ENCODE data around the gene CORO1A.

Gene CORO1A

GRCh38 chr16:30184096-30184890, 891 bp downstream of the CORO1A start:
- peak; percentile 6 for TF ChIP-seq POLR2A (IDR thresholded peaks at IDR 0.05; ENCODE audit: extremely low read depth, insufficient read length)
- peak; percentile 56 for TF ChIP-seq MAX (IDR thresholded peaks at IDR 0.05; ENCODE audit: low read depth, low read length)
- 0 out of 2 replicates have a peak, but pooled peaks have one; percentile 38 for TF ChIP-seq MYC (IDR thresholded peaks at IDR 0.05; ENCODE audit: low read depth, low read length)
- no peak for TF ChIP-seq CTCF (IDR thresholded peaks at IDR 0.05; ENCODE audit: low read depth, low read length)
- DNase-seq (ENCODE audit: low read depth): peak; percentile 90
- peak overlapping the region; percentile 90 for H3K4me3 ChIP-seq (ENCODE audit: low read depth, low read length)

- no peak for TF ChIP-seq POLR2A (IDR thresholded peaks at IDR 0.05; ENCODE audit: extremely low read depth, insufficient read length)
- TF ChIP-seq MAX (IDR thresholded peaks at IDR 0.05; ENCODE audit: low read depth, low read length): peak; percentile 85
- peak; percentile 61 for TF ChIP-seq MYC (IDR thresholded peaks at IDR 0.05; ENCODE audit: low read depth, low read length)
- no peak for TF ChIP-seq CTCF (IDR thresholded peaks at IDR 0.05; ENCODE audit: low read depth, low read length)
- DNase-seq (ENCODE audit: low read depth): no peak
- peak overlapping the region; percentile 90 for H3K4me3 ChIP-seq (ENCODE audit: low read depth, low read length)
Measured at GRCh38 chr16:30184891-30185682, 1.7 kb downstream of the CORO1A start.

- peak; percentile 93 for TF ChIP-seq MYC (IDR thresholded peaks at IDR 0.05; ENCODE audit: low read depth, low read length)
- TF ChIP-seq MAX (IDR thresholded peaks at IDR 0.05; ENCODE audit: low read depth, low read length): peak; percentile 93
- TF ChIP-seq POLR2A (IDR thresholded peaks at IDR 0.05; ENCODE audit: extremely low read depth, insufficient read length): no peak
- no peak for TF ChIP-seq CTCF (IDR thresholded peaks at IDR 0.05; ENCODE audit: low read depth, low read length)
- peak; percentile 99 for DNase-seq (ENCODE audit: low read depth)
- H3K4me3 ChIP-seq (ENCODE audit: low read depth, low read length): peak overlapping the region; percentile 90
Measured at GRCh38 chr16:30185683-30186421, 2.5 kb downstream of the CORO1A start.

- DNase-seq (ENCODE audit: low read depth): no peak
- peak overlapping the region; percentile 90 for H3K4me3 ChIP-seq (ENCODE audit: low read depth, low read length)
- TF ChIP-seq CTCF (IDR thresholded peaks at IDR 0.05; ENCODE audit: low read depth, low read length) (no peak), MYC (IDR thresholded peaks at IDR 0.05; ENCODE audit: low read depth, low read length) (no peak), POLR2A (IDR thresholded peaks at IDR 0.05; ENCODE audit: extremely low read depth, insufficient read length) (no peak), MAX (IDR thresholded peaks at IDR 0.05; ENCODE audit: low read depth, low read length) (no peak)
Measured at GRCh38 chr16:30186444-30186781, 3.0 kb downstream of the CORO1A start.

- DNase-seq (ENCODE audit: low read depth): peak; percentile 67
- peak overlapping the region; percentile 90 for H3K4me3 ChIP-seq (ENCODE audit: low read depth, low read length)
- no peak for TF ChIP-seq MAX (IDR thresholded peaks at IDR 0.05; ENCODE audit: low read depth, low read length)
- TF ChIP-seq CTCF (IDR thresholded peaks at IDR 0.05; ENCODE audit: low read depth, low read length): peak; percentile 43
Measured at GRCh38 chr16:30186782-30187555, 3.6 kb downstream of the CORO1A start.

Measured in NB4 (cell line).